H9 (cell line): ENCODE results near the gene IGFBP5. TPM values are rescaled to one million over a fixed set of nuclear protein-coding genes. Genes with fewer than 3 reads are reported as not detected.

Source experiments
- DNase-seq: peaks from one replicate; pipeline ENCODE4 v3.0.0-alpha.2; 2017
- H2AFZ ChIP-seq: one replicate; pipeline ENCODE4 v1.6.1; 2013; ENCODE audit warnings: mild to moderate bottlenecking, low read length, control low read depth, moderate library complexity
- H2AK5ac ChIP-seq: 2 replicates; pipeline ENCODE4 v1.6.1; 2013; ENCODE audit warnings: low read length, control low read depth, mixed read lengths; ENCODE audit not compliant: insufficient read length
- H2BK120ac ChIP-seq: one replicate; pipeline ENCODE4 v1.6.1; 2013; ENCODE audit warnings: low read depth, mild to moderate bottlenecking, low read length, control low read depth, inconsistent platforms; ENCODE audit not compliant: poor library complexity, severe bottlenecking
- H2BK12ac ChIP-seq: 2 replicates; pipeline ENCODE4 v1.6.1; 2013; ENCODE audit warnings: low read length, control low read depth, mixed read lengths, low read depth; ENCODE audit not compliant: insufficient read length
- H2BK15ac ChIP-seq: 2 replicates; pipeline ENCODE4 v1.6.1; 2013; ENCODE audit warnings: low read depth, low read length, control low read depth
- H2BK20ac ChIP-seq: one replicate; pipeline ENCODE4 v1.6.1; 2013; ENCODE audit warnings: low read depth, mild to moderate bottlenecking, low read length, control low read depth, inconsistent platforms; ENCODE audit not compliant: poor library complexity, severe bottlenecking
- H2BK5ac ChIP-seq: 2 replicates; pipeline ENCODE4 v1.6.1; 2013; ENCODE audit warnings: low read length, control low read depth, mixed read lengths; ENCODE audit not compliant: insufficient read length
- H3K14ac ChIP-seq: 2 replicates; pipeline ENCODE4 v1.6.1; 2013; ENCODE audit warnings: low read length, control low read depth; ENCODE audit not compliant: insufficient read depth
- H3K18ac ChIP-seq: 2 replicates; pipeline ENCODE4 v1.6.1; 2013; ENCODE audit warnings: low read depth, mild to moderate bottlenecking, mixed read lengths, low read length, control low read depth; ENCODE audit not compliant: insufficient read length
- H3K23ac ChIP-seq: 2 replicates; pipeline ENCODE4 v1.6.1; 2013; ENCODE audit warnings: low read length, control low read depth, mixed read lengths, low read depth; ENCODE audit not compliant: insufficient read length
- H3K23me2 ChIP-seq: 2 replicates; pipeline ENCODE4 v1.6.1; 2013; ENCODE audit warnings: low read depth, mild to moderate bottlenecking, mixed read lengths, low read length, control low read depth; ENCODE audit not compliant: insufficient read length, poor library complexity, severe bottlenecking
- H3K27ac ChIP-seq: 2 replicates; pipeline ENCODE4 v1.5.1; 2013; ENCODE audit warnings: low read length, control low read depth, mixed read lengths, low read depth; ENCODE audit not compliant: insufficient read length
- H3K27me3 ChIP-seq: 2 replicates; pipeline ENCODE4 v1.6.1; 2013; ENCODE audit warnings: low read length, control low read depth, inconsistent platforms; ENCODE audit not compliant: insufficient read depth
- H3K4ac ChIP-seq: 2 replicates; pipeline ENCODE4 v1.6.1; 2013; ENCODE audit warnings: low read depth, mild to moderate bottlenecking, control low read depth, inconsistent platforms, low read length, moderate library complexity
- H3K4me1 ChIP-seq: 2 replicates; pipeline ENCODE4 v1.6.1; 2013; ENCODE audit warnings: low read length, control low read depth, inconsistent platforms; ENCODE audit not compliant: insufficient read depth
- H3K4me2 ChIP-seq: 2 replicates; pipeline ENCODE4 v1.6.1; 2013; ENCODE audit warnings: low read length, control low read depth, mixed read lengths; ENCODE audit not compliant: insufficient read length, insufficient read depth
- H3K56ac ChIP-seq: 2 replicates; pipeline ENCODE4 v1.6.1; 2013; ENCODE audit warnings: low read depth, mild to moderate bottlenecking, mixed read lengths, low read length, control low read depth; ENCODE audit not compliant: insufficient read length
- H3K79me1 ChIP-seq: 2 replicates; pipeline ENCODE4 v1.6.1; 2013; ENCODE audit warnings: low read depth, mild to moderate bottlenecking, moderate library complexity, low read length, control low read depth, inconsistent platforms; ENCODE audit not compliant: insufficient read depth, poor library complexity, severe bottlenecking
- H3K79me2 ChIP-seq: 2 replicates; pipeline ENCODE4 v1.6.1; 2013; ENCODE audit warnings: low read length, control low read depth, inconsistent platforms; ENCODE audit not compliant: insufficient read depth
- H3K9ac ChIP-seq: 2 replicates; pipeline ENCODE4 v1.6.1; 2013; ENCODE audit warnings: low read length, control low read depth, mixed read lengths; ENCODE audit not compliant: insufficient read length; ENCODE audit errors: extremely low read depth
- H3K9me3 ChIP-seq: one replicate; pipeline ENCODE4 v1.6.1; 2013; ENCODE audit warnings: low read depth, low read length, inconsistent platforms; ENCODE audit not compliant: control insufficient read depth
- H3T11ph ChIP-seq: one replicate; pipeline ENCODE4 v1.6.1; 2013; ENCODE audit warnings: mild to moderate bottlenecking, low read length, control low read depth, inconsistent platforms
- H4K20me1 ChIP-seq: one replicate; pipeline ENCODE4 v1.6.1; 2013; ENCODE audit not compliant: control insufficient read depth, insufficient read length, insufficient read depth
- H4K5ac ChIP-seq: 2 replicates; pipeline ENCODE4 v1.6.1; 2013; ENCODE audit warnings: low read depth, mild to moderate bottlenecking, mixed read lengths, low read length, control low read depth; ENCODE audit not compliant: insufficient read length
- H4K8ac ChIP-seq: replicated peaks from 2 replicates; pipeline ENCODE4 v1.6.1; 2013; ENCODE audit warnings: low read length, control low read depth, mixed read lengths, low read depth; ENCODE audit not compliant: insufficient read length
- H4K91ac ChIP-seq: 2 replicates; pipeline ENCODE4 v1.6.1; 2013; ENCODE audit warnings: low read depth, mild to moderate bottlenecking, moderate library complexity, mixed read lengths, low read length, control low read depth; ENCODE audit not compliant: insufficient read length
- H3K27ac Mint-ChIP-seq, 3 experiments: 2 replicates in 2 of 3; 3 replicates in 1 of 3; pipeline ENCODE4 v1.8.0; 2020 to 2021; ENCODE audit warnings: mixed read lengths in 3 of 3, mild to moderate bottlenecking in 1 of 3, moderate library complexity in 1 of 3
- H3K27me3 Mint-ChIP-seq: 2 replicates; pipeline ENCODE4 v1.8.0; 2021; ENCODE audit warnings: low read depth, mild to moderate bottlenecking, moderate library complexity, mixed read lengths
- H3K36me3 Mint-ChIP-seq, 3 experiments: 2 replicates in 2 of 3; 3 replicates in 1 of 3; pipeline ENCODE4 v1.8.0; 2020 to 2021; ENCODE audit warnings: low read depth in 3 of 3, mixed read lengths in 3 of 3; ENCODE audit not compliant: insufficient read depth in 1 of 3
- H3K4me1 Mint-ChIP-seq, 2 experiments: 2 replicates each; pipeline ENCODE4 v1.8.0; 2020; ENCODE audit warnings: mixed read lengths in 2 of 2
- H3K4me3 Mint-ChIP-seq, 2 experiments: 2 replicates in 1 of 2; 3 replicates in 1 of 2; pipeline ENCODE4 v1.8.0; 2020 to 2021; ENCODE audit warnings: mild to moderate bottlenecking in 2 of 2, mixed read lengths in 2 of 2, moderate library complexity in 1 of 2
- H3K9me3 Mint-ChIP-seq, 2 experiments: 2 replicates in 1 of 2; 3 replicates in 1 of 2; pipeline ENCODE4 v1.8.0; 2020; ENCODE audit warnings: mild to moderate bottlenecking in 2 of 2, mixed read lengths in 2 of 2, moderate library complexity in 1 of 2
- WGBS: extraction: QIAGEN DNeasy Blood & Tissue Kit; methylation state at CpG from one replicate; pipeline ENCODE4 v1.1.7; 2013; ENCODE audit warnings: missing lambda C conversion rate, low lambda C conversion rate, mixed read lengths; ENCODE audit not compliant: insufficient read length; ENCODE audit errors: extremely low coverage; 5-methylcytosine and 5-hydroxymethylcytosine counted together
- total RNA-seq: library from RNA; stranded (reverse); gene quantifications from 2 replicates; pipeline ENCODE4 v1.2.1, GENCODE V29; 2021
- TF ChIP-seq, protein P1 (sequence below): fragments of 200-600 bp; sonication (generic); conservative IDR thresholded peaks from 3 replicates; pipeline ENCODE4 v1.8.0; 2021; ENCODE audit warnings: antibody characterized with exemption, mild to moderate bottlenecking

Gene IGFBP5
- total RNA-seq, 1 experiment from 2014 or later, result 0.90 TPM

DNA sequence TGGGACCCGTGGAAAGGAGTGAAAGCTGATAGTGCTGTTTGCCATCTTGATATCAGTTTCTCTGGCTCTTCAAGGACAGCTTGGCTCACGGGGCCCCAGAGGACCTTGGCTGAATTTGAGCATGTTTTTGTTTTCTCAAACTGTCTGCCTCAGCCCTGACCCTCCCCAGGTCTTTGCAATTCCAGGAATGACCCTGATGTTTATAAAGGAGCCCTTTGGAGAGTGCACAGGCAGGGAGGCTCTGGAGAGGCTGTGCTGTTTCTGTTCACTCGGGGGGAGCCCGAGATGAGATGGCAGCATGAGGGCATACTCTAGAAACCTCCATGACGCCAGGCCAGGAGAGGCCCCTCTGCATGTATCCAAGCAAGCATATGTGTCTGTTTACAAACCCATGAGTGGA lies 45.8 kb downstream of the IGFBP5 start:
- no peak overlapping the region for H2BK5ac ChIP-seq
- no peaks in the 10 kb centered on the region for H4K20me1 ChIP-seq
- no peak overlapping the region for H3K4me2 ChIP-seq
- H3K79me1 ChIP-seq, result peaks cover 8% of the 10 kb centered on the region
- H4K91ac ChIP-seq, result no peak overlapping the region
- H3K18ac ChIP-seq, result no peak overlapping the region
- H2BK120ac ChIP-seq, result no peak overlapping the region
- no peak overlapping the region for H4K5ac ChIP-seq
- no peak overlapping the region for H2AFZ ChIP-seq
- TF ChIP-seq, protein P1, sequence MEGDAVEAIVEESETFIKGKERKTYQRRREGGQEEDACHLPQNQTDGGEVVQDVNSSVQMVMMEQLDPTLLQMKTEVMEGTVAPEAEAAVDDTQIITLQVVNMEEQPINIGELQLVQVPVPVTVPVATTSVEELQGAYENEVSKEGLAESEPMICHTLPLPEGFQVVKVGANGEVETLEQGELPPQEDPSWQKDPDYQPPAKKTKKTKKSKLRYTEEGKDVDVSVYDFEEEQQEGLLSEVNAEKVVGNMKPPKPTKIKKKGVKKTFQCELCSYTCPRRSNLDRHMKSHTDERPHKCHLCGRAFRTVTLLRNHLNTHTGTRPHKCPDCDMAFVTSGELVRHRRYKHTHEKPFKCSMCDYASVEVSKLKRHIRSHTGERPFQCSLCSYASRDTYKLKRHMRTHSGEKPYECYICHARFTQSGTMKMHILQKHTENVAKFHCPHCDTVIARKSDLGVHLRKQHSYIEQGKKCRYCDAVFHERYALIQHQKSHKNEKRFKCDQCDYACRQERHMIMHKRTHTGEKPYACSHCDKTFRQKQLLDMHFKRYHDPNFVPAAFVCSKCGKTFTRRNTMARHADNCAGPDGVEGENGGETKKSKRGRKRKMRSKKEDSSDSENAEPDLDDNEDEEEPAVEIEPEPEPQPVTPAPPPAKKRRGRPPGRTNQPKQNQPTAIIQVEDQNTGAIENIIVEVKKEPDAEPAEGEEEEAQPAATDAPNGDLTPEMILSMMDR, result no peak
- no peak overlapping the region for H3T11ph ChIP-seq
- no peak overlapping the region for H3K4ac ChIP-seq
- H4K8ac ChIP-seq, result no peak overlapping the region
- H3K56ac ChIP-seq, result no peak overlapping the region
- Mint-ChIP-seq H3K27ac (peak overlapping the region in 2 of 3 experiments; percentile 40 to 57; a peak in 3 of 7 replicates), H3K4me3 (no peak overlapping the region), H3K36me3 (peaks cover 25 to 60% (median 43%) of the 10 kb centered on the region in 3 experiments), H3K9me3 (peaks cover 0 to 5% of the 10 kb centered on the region in 2 experiments; a peak in 2 of 5 replicates), H3K27me3 (no peaks in the 10 kb centered on the region), H3K4me1 (peaks cover 56 to 67% of the 10 kb centered on the region in 2 experiments)
- no peak for DNase-seq
- H3K23me2 ChIP-seq, result no peaks in the 10 kb centered on the region
- H3K23ac ChIP-seq, result no peak overlapping the region
- no peak overlapping the region for H2BK12ac ChIP-seq
- H2AK5ac ChIP-seq, result no peak overlapping the region
- no peak overlapping the region for H2BK15ac ChIP-seq
- H3K9ac ChIP-seq, result no peak overlapping the region
- H3K14ac ChIP-seq, result no peak overlapping the region
- H3K79me2 ChIP-seq, result peaks cover 35% of the 10 kb centered on the region; the same call in 1 of the 2 replicates
- WGBS, result no CpG with 5 or more reads among the region's 5 CpGs
- no peaks in the 10 kb centered on the region for H3K27me3 ChIP-seq
- peaks cover 8% of the 10 kb centered on the region; the same call in 1 of the 2 replicates for H3K4me1 ChIP-seq
- H3K27ac ChIP-seq, result no peak overlapping the region
- H2BK20ac ChIP-seq, result no peak overlapping the region
- H3K9me3 ChIP-seq, result no peaks in the 10 kb centered on the region
